ENCODE data around the gene HERC2.

DNA sequence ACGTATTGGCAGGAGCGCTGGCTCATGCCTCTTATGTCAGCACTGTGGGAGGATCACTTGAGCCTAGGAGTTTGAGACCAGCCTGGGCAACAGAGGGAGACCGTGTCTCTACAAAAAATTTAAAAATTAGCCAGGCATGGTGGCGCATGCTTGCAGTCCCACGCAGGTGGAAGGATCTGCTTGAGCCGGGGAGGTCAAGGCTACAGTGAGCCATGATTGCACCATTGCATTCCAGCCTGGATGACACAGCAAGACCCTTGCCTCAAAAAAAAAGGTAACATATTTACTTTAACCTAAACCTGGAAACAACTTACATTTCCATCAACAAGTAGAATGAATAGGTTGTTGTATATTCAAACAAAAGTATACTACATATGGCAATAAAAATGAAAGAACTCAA, 78.1 kb downstream of the HERC2 start:
- TF ChIP-seq, protein P1, sequence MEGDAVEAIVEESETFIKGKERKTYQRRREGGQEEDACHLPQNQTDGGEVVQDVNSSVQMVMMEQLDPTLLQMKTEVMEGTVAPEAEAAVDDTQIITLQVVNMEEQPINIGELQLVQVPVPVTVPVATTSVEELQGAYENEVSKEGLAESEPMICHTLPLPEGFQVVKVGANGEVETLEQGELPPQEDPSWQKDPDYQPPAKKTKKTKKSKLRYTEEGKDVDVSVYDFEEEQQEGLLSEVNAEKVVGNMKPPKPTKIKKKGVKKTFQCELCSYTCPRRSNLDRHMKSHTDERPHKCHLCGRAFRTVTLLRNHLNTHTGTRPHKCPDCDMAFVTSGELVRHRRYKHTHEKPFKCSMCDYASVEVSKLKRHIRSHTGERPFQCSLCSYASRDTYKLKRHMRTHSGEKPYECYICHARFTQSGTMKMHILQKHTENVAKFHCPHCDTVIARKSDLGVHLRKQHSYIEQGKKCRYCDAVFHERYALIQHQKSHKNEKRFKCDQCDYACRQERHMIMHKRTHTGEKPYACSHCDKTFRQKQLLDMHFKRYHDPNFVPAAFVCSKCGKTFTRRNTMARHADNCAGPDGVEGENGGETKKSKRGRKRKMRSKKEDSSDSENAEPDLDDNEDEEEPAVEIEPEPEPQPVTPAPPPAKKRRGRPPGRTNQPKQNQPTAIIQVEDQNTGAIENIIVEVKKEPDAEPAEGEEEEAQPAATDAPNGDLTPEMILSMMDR (IDR thresholded peaks at IDR 0.05): no peak
- TF ChIP-seq POLR2A (IDR thresholded peaks at IDR 0.05): no peak

All from uterus (tissue), 2 donors.